ENCODE results near the gene ACSL5.
"Not testable (repeated sequence)": the region's sequence is repeated elsewhere in the genome, so short reads cannot be mapped to it uniquely, and the experiment has no call there.

Gene ACSL5

GRCh38 chr10:112352044-112352443 lies 21.9 kb upstream of the ACSL5 start:
- no peak for DNase-seq

- DNase-seq, result no peak
Observed at GRCh38 chr10:112353046-112353445, 20.9 kb upstream of the ACSL5 start.

GRCh38 chr10:112356686-112357085 lies 17.2 kb upstream of the ACSL5 start:
- DNase-seq, result no peak

- no peak for DNase-seq
Observed at GRCh38 chr10:112359606-112360307, 14.2 kb upstream of the ACSL5 start.

- DNase-seq, result no peak
Observed at GRCh38 chr10:112360308-112361270, 13.3 kb upstream of the ACSL5 start.

GRCh38 chr10:112361951-112362751 lies 11.8 kb upstream of the ACSL5 start:
- DNase-seq, result no peak

GRCh38 chr10:112362833-112363232 lies 11.1 kb upstream of the ACSL5 start:
- DNase-seq, result no peak

- DNase-seq, result no peak
Observed at GRCh38 chr10:112363696-112364688, 9.9 kb upstream of the ACSL5 start.

GRCh38 chr10:112365014-112365432 lies 8.9 kb upstream of the ACSL5 start:
- no peak for DNase-seq

- DNase-seq, result no peak
Observed at GRCh38 chr10:112365451-112365850, 8.5 kb upstream of the ACSL5 start.

GRCh38 chr10:112366992-112367391 lies 6.9 kb upstream of the ACSL5 start:
- no peak for DNase-seq

GRCh38 chr10:112367516-112367915 lies 6.4 kb upstream of the ACSL5 start:
- DNase-seq, result no peak

- no peak for DNase-seq
Observed at GRCh38 chr10:112369495-112370423, 4.2 kb upstream of the ACSL5 start.

- no peak for DNase-seq
Observed at GRCh38 chr10:112370424-112370819, 3.5 kb upstream of the ACSL5 start.

- DNase-seq, result not testable (repeated sequence)
Observed at GRCh38 chr10:112371326-112371725, 2.6 kb upstream of the ACSL5 start.

GRCh38 chr10:112372182-112372810 lies 1.6 kb upstream of the ACSL5 start:
- DNase-seq, result not testable (repeated sequence)

GRCh38 chr10:112374724-112375541 lies 1.0 kb downstream of the ACSL5 start:
- DNase-seq, result peak in 1 of 4 experiments; percentile 7

GRCh38 chr10:112375721-112376395 lies 1.9 kb downstream of the ACSL5 start:
- DNase-seq, result peak in 2 of 4 experiments; percentile 19 to 26

- DNase-seq, result no peak
Observed at GRCh38 chr10:112376396-112376790, 2.5 kb downstream of the ACSL5 start.
